Measurements from ENCODE around the gene AVPI1.

AVPI1 gene

GRCh38 chr10:97731346-97732051 lies 44.5 kb upstream of the AVPI1 start:
- TF ChIP-seq MAX (IDR thresholded peaks at IDR 0.05; ENCODE audit: low read depth, low read length) (peak; percentile 78), MYC (IDR thresholded peaks at IDR 0.05; ENCODE audit: low read depth, low read length) (peak; percentile 38; the same call in 1 of the 2 replicates), CTCF (IDR thresholded peaks at IDR 0.05; ENCODE audit: low read depth, low read length) (peak; percentile 92), POLR2A (IDR thresholded peaks at IDR 0.05; ENCODE audit: extremely low read depth, insufficient read length) (no peak)
- DNase-seq (ENCODE audit: low read depth), result peak; percentile 79
- H3K4me3 ChIP-seq (ENCODE audit: low read depth, low read length), result no peak overlapping the region

GRCh38 chr10:97729014-97729413 lies 42.0 kb upstream of the AVPI1 start:
- DNase-seq (ENCODE audit: low read depth), result peak; percentile 79
- TF ChIP-seq MYC (IDR thresholded peaks at IDR 0.05; ENCODE audit: low read depth, low read length) (no peak), MAX (IDR thresholded peaks at IDR 0.05; ENCODE audit: low read depth, low read length) (no peak), CTCF (IDR thresholded peaks at IDR 0.05; ENCODE audit: low read depth, low read length) (no peak), POLR2A (IDR thresholded peaks at IDR 0.05; ENCODE audit: extremely low read depth, insufficient read length) (no peak)
- H3K4me3 ChIP-seq (ENCODE audit: low read depth, low read length), result no peak overlapping the region

- no peak for DNase-seq (ENCODE audit: low read depth)
- no peak for TF ChIP-seq MYC (IDR thresholded peaks at IDR 0.05; ENCODE audit: low read depth, low read length)
- no peak for TF ChIP-seq MAX (IDR thresholded peaks at IDR 0.05; ENCODE audit: low read depth, low read length)
- TF ChIP-seq CTCF (IDR thresholded peaks at IDR 0.05; ENCODE audit: low read depth, low read length), result no peak
- TF ChIP-seq POLR2A (IDR thresholded peaks at IDR 0.05; ENCODE audit: extremely low read depth, insufficient read length), result no peak
- no peak overlapping the region for H3K4me3 ChIP-seq (ENCODE audit: low read depth, low read length)
Measured at GRCh38 chr10:97726636-97727178, 39.7 kb upstream of the AVPI1 start.

- TF ChIP-seq CTCF (IDR thresholded peaks at IDR 0.05; ENCODE audit: low read depth, low read length), result no peak
- TF ChIP-seq POLR2A (IDR thresholded peaks at IDR 0.05; ENCODE audit: extremely low read depth, insufficient read length), result no peak
- TF ChIP-seq MAX (IDR thresholded peaks at IDR 0.05; ENCODE audit: low read depth, low read length), result no peak
- TF ChIP-seq MYC (IDR thresholded peaks at IDR 0.05; ENCODE audit: low read depth, low read length), result no peak
- H3K4me3 ChIP-seq (ENCODE audit: low read depth, low read length), result no peak overlapping the region
- peak; percentile 54 for DNase-seq (ENCODE audit: low read depth)
Measured at GRCh38 chr10:97724341-97724941, 37.4 kb upstream of the AVPI1 start.

- H3K4me3 ChIP-seq (ENCODE audit: low read depth, low read length), result no peak overlapping the region
- no peak for TF ChIP-seq POLR2A (IDR thresholded peaks at IDR 0.05; ENCODE audit: extremely low read depth, insufficient read length)
- TF ChIP-seq MAX (IDR thresholded peaks at IDR 0.05; ENCODE audit: low read depth, low read length), result no peak
- TF ChIP-seq MYC (IDR thresholded peaks at IDR 0.05; ENCODE audit: low read depth, low read length), result no peak
- TF ChIP-seq CTCF (IDR thresholded peaks at IDR 0.05; ENCODE audit: low read depth, low read length), result no peak
- peak; percentile 43 for DNase-seq (ENCODE audit: low read depth)
Measured at GRCh38 chr10:97723001-97723400, 36.0 kb upstream of the AVPI1 start.
